ENCODE measurements around the gene NRF1. TPM values are rescaled to one million over a fixed set of nuclear protein-coding genes. Genes with fewer than 3 reads are reported as not detected.

NRF1 gene
- total RNA-seq, 1 donor from 2014 or later: 16.7 TPM

DNA sequence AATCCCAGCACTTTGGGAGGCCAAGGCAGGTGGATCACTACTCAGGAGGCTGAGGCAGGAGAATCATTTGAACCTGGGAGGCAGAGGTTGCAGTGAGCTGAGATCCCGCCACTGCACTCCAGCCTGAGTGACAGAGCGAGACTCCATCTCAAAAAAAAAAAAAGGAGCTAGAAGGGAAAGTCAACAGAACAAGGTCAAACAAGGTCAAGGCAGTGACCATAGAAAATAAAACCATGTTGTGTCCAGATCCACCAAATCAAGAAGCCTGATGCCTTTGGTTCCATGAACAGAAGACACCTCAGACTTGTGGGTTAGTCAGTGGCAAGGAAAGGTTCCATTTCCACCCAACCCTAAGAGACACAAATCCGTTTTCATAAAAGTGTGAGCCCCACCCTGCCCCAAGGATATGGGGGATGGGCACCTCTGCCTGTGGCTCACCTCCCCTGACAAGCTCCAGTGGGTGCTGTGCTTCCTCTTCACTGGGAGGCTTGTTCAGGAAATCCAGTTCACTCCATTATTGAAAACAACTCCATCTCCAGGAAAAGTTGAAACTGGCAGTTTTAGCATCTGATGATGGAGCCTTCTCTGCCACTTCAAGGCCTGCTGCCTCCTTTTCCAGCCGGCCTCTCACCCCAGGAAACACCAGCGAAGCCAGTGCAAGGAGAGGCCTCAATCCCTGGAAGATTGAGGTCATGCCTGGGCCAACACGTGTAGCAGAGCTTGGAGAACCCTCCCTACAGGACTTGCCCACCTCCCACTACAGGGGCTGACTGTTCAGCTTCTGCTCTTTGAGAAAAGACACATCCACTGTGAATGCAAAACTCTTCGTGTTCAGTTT lies 152.9 kb downstream of the NRF1 start:
- intact Hi-C loops (cut with DNase I): no loop called here
- Histone ChIP-seq H3K4me3 (no peak overlapping the region), H3K4me1 (no peaks in the 10 kb centered on the region), H3K27ac (no peak overlapping the region), H3K36me3 (no peaks in the 10 kb centered on the region), H3K27me3 (ENCODE audit: low read depth) (no peaks in the 10 kb centered on the region), H3K9me3 (no peaks in the 10 kb centered on the region)
- no peak for ATAC-seq
- TF ChIP-seq, protein P1, sequence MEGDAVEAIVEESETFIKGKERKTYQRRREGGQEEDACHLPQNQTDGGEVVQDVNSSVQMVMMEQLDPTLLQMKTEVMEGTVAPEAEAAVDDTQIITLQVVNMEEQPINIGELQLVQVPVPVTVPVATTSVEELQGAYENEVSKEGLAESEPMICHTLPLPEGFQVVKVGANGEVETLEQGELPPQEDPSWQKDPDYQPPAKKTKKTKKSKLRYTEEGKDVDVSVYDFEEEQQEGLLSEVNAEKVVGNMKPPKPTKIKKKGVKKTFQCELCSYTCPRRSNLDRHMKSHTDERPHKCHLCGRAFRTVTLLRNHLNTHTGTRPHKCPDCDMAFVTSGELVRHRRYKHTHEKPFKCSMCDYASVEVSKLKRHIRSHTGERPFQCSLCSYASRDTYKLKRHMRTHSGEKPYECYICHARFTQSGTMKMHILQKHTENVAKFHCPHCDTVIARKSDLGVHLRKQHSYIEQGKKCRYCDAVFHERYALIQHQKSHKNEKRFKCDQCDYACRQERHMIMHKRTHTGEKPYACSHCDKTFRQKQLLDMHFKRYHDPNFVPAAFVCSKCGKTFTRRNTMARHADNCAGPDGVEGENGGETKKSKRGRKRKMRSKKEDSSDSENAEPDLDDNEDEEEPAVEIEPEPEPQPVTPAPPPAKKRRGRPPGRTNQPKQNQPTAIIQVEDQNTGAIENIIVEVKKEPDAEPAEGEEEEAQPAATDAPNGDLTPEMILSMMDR (IDR thresholded peaks at IDR 0.05): no peak
- no peak for DNase-seq

DNA sequence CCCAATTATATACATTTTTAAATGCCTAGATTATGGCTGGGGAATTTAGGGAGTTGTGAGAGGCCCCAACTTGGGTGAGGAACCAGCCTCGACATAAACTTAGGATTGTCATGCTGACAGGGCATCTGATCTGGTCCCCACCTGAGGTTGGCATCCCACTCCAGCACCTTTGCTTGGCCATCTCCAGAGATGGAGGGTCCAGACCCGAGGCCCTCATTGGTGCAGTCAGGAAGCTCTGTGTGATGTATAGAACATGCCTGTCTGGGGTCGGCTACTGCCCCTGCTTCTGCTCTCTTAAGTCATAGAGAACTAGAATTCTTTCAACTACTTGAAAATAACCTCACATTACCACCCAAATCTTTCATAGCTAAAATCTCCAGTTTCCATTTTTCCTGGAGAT lies 153.8 kb downstream of the NRF1 start:
- Histone ChIP-seq H3K9me3 (no peaks in the 10 kb centered on the region), H3K4me1 (no peaks in the 10 kb centered on the region), H3K4me3 (no peak overlapping the region), H3K27ac (no peak overlapping the region), H3K27me3 (ENCODE audit: low read depth) (no peaks in the 10 kb centered on the region), H3K36me3 (no peaks in the 10 kb centered on the region)
- TF ChIP-seq, protein P1 (IDR thresholded peaks at IDR 0.05): no peak
- no peak for DNase-seq
- intact Hi-C loops (cut with DNase I): no loop called here
- no peak for ATAC-seq

DNA sequence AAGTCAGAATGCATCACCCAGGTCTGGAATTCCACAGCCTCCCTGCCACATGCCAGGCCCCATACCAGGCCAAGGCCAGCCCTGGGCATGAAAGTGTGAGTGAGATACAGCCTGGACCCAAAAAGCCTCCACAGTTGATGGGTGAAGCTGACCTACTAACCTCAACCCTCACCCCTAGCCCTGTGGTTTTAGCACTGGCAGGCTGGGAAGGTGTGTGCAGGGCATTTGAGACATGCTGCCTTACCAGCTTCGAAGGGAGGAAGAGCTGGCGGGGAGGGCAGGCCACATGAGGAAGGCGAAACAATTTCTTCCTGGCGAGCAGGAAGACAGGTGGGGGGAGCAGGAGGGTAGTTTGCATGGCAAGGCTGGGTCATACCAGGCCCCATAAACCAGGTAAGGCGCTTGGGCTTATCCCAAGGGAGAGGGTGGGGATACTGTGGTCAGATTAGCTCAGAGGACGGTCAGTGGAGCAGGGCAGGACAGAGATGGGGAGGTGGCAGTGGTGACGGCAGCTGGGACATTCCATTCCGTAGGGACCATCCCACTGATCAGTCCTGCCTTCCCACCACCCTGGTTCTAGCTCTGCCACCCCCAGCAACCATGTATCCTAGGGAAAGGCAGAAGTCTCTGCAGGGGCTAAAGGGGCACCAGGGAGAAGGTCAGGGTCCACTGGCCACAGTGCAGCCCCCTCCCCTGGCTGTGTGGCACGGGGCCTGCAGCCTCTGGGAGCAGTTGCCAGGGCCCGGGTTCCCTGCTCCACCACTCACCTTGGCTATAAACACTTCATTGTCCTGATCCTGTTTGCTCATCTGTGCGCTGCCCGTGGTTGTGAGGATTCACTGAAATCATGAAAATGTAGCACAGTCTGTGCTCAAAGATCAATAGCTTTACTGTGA lies 155.8 kb downstream of the NRF1 start:
- DNase-seq (no peak), ATAC-seq (no peak)
- TF ChIP-seq, protein P1 (IDR thresholded peaks at IDR 0.05): no peak
- Histone ChIP-seq H3K4me3 (no peak overlapping the region), H3K9me3 (no peaks in the 10 kb centered on the region), H3K27ac (no peak overlapping the region), H3K36me3 (no peaks in the 10 kb centered on the region), H3K27me3 (ENCODE audit: low read depth) (no peaks in the 10 kb centered on the region), H3K4me1 (no peaks in the 10 kb centered on the region)
- intact Hi-C loops (cut with DNase I): no loop called here

DNA sequence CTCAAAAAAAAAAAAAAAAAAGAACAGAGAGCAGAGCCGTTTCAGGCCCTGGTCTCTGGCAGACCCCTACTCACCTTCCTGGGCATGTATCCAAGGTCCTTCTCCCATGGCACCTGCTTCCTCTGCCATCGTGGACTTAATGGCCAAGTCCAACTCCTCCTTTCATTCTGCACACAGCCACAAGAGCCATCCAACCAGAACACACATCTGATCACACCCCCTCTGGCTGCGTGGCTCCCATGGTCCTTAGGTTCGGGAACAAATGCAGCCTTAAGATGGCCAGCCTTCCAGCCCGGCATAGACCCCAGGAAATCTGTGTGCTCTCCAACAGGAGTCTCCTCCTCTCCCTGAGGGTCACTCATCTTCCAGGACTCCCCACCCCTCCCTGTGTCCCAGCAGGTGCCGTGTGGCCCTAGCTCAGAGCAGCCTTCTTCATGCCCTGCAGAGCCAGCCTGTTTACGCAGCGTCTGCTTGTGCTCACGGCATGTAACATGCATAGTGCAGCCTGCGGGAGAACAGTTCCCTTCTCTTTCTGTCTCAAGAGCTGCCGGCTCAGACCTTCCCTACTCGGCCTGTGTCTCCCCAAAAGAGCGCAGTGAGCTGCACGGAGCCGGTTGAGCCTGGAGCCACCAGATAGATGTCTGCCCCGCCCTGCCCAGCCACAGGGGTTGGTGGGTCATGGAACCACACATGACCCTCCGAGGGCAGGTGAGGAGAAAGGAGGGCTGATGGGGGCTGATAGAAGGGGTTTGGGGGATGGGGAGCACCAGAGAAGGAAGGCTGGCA lies 157.3 kb downstream of the NRF1 start:
- ATAC-seq (no peak), DNase-seq (no peak)
- intact Hi-C loops (cut with DNase I): no loop called here
- TF ChIP-seq, protein P1 (IDR thresholded peaks at IDR 0.05): no peak
- Histone ChIP-seq H3K27me3 (ENCODE audit: low read depth) (no peaks in the 10 kb centered on the region), H3K36me3 (no peaks in the 10 kb centered on the region), H3K9me3 (no peaks in the 10 kb centered on the region), H3K4me1 (no peaks in the 10 kb centered on the region), H3K4me3 (no peak overlapping the region), H3K27ac (no peak overlapping the region)

DNA sequence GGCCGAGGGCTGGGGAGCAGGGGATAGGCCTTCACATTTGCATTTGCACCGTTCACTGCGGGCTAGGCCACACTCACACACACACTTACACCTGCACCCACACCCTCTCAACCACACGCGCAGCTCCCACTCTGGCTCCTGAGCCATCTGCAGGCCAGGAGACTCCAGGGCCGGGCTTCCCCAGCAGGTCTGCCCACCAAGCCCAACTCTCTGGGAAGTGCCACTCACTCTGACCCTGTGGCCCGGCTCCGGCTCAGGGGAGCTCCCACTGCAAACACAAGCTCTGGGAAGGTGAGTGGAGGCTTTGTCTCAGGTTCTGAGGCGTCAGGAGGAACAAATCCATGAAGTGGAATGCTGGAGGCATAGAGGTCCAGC lies 157.9 kb downstream of the NRF1 start:
- H3K27me3 ChIP-seq (ENCODE audit: low read depth): no peaks in the 10 kb centered on the region
- H3K4me1 ChIP-seq: no peaks in the 10 kb centered on the region
- H3K27ac ChIP-seq: no peak overlapping the region
- DNase-seq (no peak), ATAC-seq (no peak)
- no peak overlapping the region for H3K4me3 ChIP-seq
- TF ChIP-seq, protein P1 (IDR thresholded peaks at IDR 0.05): no peak
- no peaks in the 10 kb centered on the region for H3K9me3 ChIP-seq
- no peaks in the 10 kb centered on the region for H3K36me3 ChIP-seq
- intact Hi-C loops (cut with DNase I): no loop called here
